SK-N-MC (cell line): ENCODE measurements around the gene ZNF366.

Experiments
- EZH2 ChIP-seq: fragments of 200-600 bp; sonication (generic); IDR thresholded peaks from one replicate; pipeline ENCODE4 v1.6.1; 2017; ENCODE audit warnings: antibody characterized with exemption
- POLR2AphosphoS5 ChIP-seq: IDR thresholded peaks from 2 replicates; pipeline ENCODE4 v1.6.1; 2012; ENCODE audit warnings: mild to moderate bottlenecking, low read depth, low read length, borderline replicate concordance

GRCh38 chr5:72426019-72426418, 81.2 kb downstream of the ZNF366 start:
- no peak for TF ChIP-seq EZH2
- no peak for TF ChIP-seq POLR2AphosphoS5
